Measurements from ENCODE around the gene TAF10.

The TAF10 gene

DNA sequence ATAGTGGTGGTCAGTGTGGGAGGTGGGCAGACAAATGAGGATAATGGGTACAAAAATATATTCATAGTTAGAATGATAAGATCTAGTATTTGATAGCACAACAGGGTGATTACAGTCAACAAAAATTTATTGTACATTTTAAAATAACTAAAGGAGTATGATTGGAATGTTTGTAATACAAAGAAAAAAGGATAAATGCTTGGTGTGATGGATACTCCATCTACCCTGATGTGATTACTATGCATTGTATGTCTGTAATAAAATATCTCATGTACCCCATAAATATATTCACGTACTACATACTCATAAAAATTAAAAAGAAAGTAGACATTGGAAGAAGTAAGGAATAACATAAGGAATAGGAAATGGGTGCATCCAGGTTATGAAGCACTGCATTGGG lies 24.0 kb downstream of the TAF10 start:
- POLR2A ChIA-PET (ENCODE audit: low non-redundant PET), result no interaction called here
- TF ChIP-seq, protein P1, sequence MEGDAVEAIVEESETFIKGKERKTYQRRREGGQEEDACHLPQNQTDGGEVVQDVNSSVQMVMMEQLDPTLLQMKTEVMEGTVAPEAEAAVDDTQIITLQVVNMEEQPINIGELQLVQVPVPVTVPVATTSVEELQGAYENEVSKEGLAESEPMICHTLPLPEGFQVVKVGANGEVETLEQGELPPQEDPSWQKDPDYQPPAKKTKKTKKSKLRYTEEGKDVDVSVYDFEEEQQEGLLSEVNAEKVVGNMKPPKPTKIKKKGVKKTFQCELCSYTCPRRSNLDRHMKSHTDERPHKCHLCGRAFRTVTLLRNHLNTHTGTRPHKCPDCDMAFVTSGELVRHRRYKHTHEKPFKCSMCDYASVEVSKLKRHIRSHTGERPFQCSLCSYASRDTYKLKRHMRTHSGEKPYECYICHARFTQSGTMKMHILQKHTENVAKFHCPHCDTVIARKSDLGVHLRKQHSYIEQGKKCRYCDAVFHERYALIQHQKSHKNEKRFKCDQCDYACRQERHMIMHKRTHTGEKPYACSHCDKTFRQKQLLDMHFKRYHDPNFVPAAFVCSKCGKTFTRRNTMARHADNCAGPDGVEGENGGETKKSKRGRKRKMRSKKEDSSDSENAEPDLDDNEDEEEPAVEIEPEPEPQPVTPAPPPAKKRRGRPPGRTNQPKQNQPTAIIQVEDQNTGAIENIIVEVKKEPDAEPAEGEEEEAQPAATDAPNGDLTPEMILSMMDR (conservative IDR thresholded peaks at IDR 0.05; ENCODE audit: low read depth), result no peak
- CTCF ChIA-PET, result interaction anchor here (1.2 kb wide), 1 partner anchor 57 kb away, joined by 4 read pairs; no protein-coding TSS in a partner anchor
- no peak overlapping the region for H3K27ac ChIP-seq
- DNase-seq (ENCODE audit: low spot score), result no peak

DNA sequence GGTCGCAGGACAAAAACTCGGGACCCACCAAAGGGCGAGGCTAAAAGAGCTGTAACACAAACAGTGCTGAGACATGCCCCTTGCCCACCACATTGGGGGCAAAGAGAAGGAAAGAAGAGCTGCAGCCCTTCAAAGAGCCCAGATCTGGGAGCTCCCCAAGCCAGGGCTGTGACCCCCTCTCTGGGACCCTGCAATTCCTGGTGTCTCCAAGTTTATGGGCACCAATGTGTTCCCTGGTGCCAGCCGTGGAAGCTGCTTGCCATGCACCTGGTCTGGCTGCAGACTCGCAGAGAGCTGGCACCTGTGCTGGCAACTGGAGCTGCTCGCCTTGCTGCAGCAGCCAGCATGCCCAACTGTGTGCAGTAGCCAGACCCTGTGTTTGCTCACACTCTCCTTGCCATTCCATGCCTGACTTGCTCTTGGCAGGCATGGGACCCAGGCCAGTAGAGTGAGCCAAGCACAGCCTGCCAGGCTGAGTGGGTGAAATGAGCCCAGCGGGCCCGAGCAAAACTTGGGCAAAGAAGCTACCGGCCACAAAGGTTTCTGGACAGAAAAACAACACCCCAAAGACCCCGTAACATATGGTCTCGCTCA lies 24.6 kb downstream of the TAF10 start:
- H3K27ac ChIP-seq, result no peak overlapping the region
- TF ChIP-seq, protein P1 (conservative IDR thresholded peaks at IDR 0.05; ENCODE audit: low read depth), result no peak
- DNase-seq (ENCODE audit: low spot score), result no peak
- ChIA-PET CTCF (interaction anchor here (1.2 kb wide), 1 partner anchor 56 kb away, joined by 4 read pairs; no protein-coding TSS in a partner anchor), POLR2A (ENCODE audit: low non-redundant PET) (no interaction called here)

DNA sequence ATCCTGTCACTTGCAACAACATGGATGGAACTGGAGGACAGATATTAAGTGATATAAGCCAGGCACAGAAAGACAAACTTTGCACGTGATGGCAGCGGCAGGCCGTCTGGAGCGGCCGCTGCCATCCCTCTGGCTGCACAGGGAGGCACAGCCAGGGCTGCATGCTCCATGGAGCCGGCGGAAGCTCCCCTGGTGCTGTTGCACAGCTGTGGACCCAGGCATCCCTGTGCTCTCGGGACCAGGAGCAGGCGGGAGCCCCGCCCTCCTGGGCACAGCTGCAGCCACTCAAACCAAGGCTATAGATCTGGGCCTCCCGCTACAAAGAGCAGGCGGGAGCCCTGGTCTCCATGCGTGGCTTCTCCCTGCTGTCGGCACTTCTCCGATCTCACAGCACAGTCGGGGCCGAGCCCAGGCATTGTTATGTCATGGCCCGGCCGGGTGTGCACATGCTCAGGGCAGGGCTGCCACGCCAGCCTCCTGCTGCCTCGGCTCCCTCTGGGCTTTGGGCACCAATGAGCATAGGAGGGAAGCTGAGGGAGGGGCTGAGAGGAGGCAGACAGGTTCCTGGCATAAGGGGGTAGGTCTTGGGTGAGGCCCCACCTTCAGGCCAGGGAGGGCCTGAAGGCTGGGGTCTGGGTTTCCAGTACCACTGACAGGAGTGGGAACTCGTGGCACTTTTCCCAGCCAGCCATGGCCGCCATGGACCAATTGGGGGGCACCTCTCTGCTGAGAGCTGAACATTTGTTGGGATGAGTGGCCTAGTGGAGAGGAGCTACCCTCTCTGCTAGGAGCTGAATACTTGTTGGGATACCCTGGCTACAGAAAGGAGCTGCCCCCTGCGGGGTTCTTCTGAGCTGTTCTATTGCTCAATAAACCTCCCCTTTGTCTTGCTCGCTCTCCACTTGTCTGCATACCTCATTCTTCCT lies 25.3 kb downstream of the TAF10 start:
- TF ChIP-seq, protein P1 (conservative IDR thresholded peaks at IDR 0.05; ENCODE audit: low read depth), result no peak
- DNase-seq (ENCODE audit: low spot score), result no peak
- ChIA-PET POLR2A (ENCODE audit: low non-redundant PET) (no interaction called here), CTCF (interaction anchor here (1.2 kb wide), 1 partner anchor 56 kb away, joined by 4 read pairs; no protein-coding TSS in a partner anchor)
- no peak overlapping the region for H3K27ac ChIP-seq

DNA sequence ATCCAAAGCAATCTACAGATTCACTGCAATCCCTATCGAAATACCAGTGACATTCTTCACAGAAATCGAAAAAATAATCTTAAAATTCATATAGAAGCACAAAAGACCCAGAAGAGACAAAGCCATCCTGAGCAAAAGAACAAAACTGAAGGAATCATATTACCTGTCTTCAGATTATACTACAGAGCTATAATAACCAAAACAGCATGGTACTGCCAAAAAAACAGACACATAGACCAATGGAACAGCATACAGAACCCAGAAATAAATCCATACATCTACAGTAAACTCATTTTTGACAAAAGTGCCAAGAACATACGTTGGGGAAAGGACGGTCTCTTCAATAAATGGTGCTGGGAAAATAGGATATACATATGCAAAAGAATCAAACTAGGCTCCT lies 27.5 kb downstream of the TAF10 start:
- DNase-seq (ENCODE audit: low spot score), result no peak
- TF ChIP-seq, protein P1 (conservative IDR thresholded peaks at IDR 0.05; ENCODE audit: low read depth), result no peak
- CTCF ChIA-PET, result interaction anchor here (0.6 kb wide), 1 partner anchor 279 kb away, joined by 3 read pairs; no protein-coding TSS in a partner anchor
- POLR2A ChIA-PET (ENCODE audit: low non-redundant PET), result no interaction called here
- no peak overlapping the region for H3K27ac ChIP-seq

DNA sequence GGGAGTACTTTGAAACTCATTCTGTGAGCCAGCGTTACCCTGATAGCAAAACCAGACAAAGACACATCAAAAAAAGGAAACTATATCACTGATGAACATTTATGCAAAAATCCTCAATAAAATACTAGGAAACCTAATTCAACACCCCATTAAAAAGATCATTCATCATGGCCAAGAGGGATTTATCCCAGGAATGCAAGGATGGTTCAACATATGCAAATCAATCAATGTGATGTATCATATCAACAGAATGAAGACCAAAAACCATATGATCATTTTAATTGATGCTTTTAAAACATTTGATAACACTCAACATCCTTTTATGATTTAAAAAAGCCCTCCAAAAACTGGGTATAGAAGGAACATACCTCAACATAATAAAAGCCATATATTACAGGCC lies 28.4 kb downstream of the TAF10 start:
- POLR2A ChIA-PET (ENCODE audit: low non-redundant PET), result no interaction called here
- TF ChIP-seq, protein P1 (conservative IDR thresholded peaks at IDR 0.05; ENCODE audit: low read depth), result no peak
- CTCF ChIA-PET, result no interaction called here
- no peak overlapping the region for H3K27ac ChIP-seq
- DNase-seq (ENCODE audit: low spot score), result no peak

DNA sequence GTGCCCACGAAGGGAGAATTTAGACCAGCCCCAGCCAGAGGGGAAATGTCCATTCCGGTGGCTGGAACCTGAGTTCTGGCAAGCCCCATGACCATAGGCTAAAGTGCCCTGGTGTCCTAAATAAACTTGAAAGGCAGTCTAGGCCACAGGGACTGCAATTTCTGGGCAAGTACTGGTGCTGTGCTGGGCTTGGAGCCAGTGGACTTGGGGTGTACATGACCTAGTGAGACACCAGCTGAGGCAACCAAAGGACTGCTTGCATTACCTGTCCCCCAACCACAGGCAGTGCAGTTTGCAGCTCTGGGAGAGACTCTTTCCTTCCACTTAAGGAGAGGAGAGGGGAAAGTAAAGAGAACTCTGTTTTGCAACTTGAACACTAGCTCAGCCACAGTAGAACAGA lies 32.3 kb downstream of the TAF10 start:
- CTCF ChIA-PET, result interaction anchor here (1.0 kb wide), 1 partner anchor 175 kb away, joined by 5 read pairs; no protein-coding TSS in a partner anchor
- TF ChIP-seq, protein P1 (conservative IDR thresholded peaks at IDR 0.05; ENCODE audit: low read depth), result no peak
- no peak overlapping the region for H3K27ac ChIP-seq
- POLR2A ChIA-PET (ENCODE audit: low non-redundant PET), result no interaction called here
- no peak for DNase-seq (ENCODE audit: low spot score)
